Colon (tissue), 2 donors: ENCODE measurements around the gene HOXA11.

Experiments
- FAIRE-seq: peaks from 2 replicates; lab custom pipeline; 2012; peaks lifted over from hg19 to GRCh38; lab: Jason Lieb, UNC
- donor health status: control.
- donor health status: control.

Gene HOXA11

GRCh38 chr7:27157702-27158431 is 27.2 kb downstream of the HOXA11 start:
- no peak for FAIRE-seq

GRCh38 chr7:27156916-27157701 is 27.9 kb downstream of the HOXA11 start:
- FAIRE-seq, result no peak

- no peak for FAIRE-seq
These were observed 28.5 kb downstream of the HOXA11 start, which contains the start of gene HOXA7 for GRCh38 chr7:27156508-27156898. HOXA7 (minus strand) TSS chr7:27156675; CDS start chr7:27156545, 130 bp downstream.

- no peak for FAIRE-seq
These were observed 29.1 kb downstream of the HOXA11 start for GRCh38 chr7:27155816-27156507.

- no peak for FAIRE-seq
These were observed 29.9 kb downstream of the HOXA11 start for GRCh38 chr7:27154901-27155815.

GRCh38 chr7:27154369-27154768 is 30.7 kb downstream of the HOXA11 start:
- FAIRE-seq, result no peak

GRCh38 chr7:27153526-27153925 is 31.5 kb downstream of the HOXA11 start:
- FAIRE-seq, result no peak

- FAIRE-seq, result no peak
These were observed 32.1 kb downstream of the HOXA11 start for GRCh38 chr7:27152816-27153442.

- FAIRE-seq, result no peak
These were observed 32.9 kb downstream of the HOXA11 start, which contains the start of gene HOXA3 for GRCh38 chr7:27151931-27152815. HOXA3 (minus strand) TSS chr7:27152583; CDS start chr7:27110640, 41,943 bp downstream.

- FAIRE-seq, result no peak
These were observed 33.6 kb downstream of the HOXA11 start for GRCh38 chr7:27151341-27151930.

- no peak for FAIRE-seq
These were observed 34.3 kb downstream of the HOXA11 start for GRCh38 chr7:27150568-27151340.

- FAIRE-seq, result no peak
These were observed 35.0 kb downstream of the HOXA11 start for GRCh38 chr7:27149842-27150567.

GRCh38 chr7:27148756-27149641 is 36.0 kb downstream of the HOXA11 start:
- no peak for FAIRE-seq

- no peak for FAIRE-seq
These were observed 36.8 kb downstream of the HOXA11 start for GRCh38 chr7:27148031-27148755.

GRCh38 chr7:27147199-27148030 is 37.6 kb downstream of the HOXA11 start, which contains the start of gene HOXA6:
HOXA6 (minus strand) TSS chr7:27147774; CDS start chr7:27147749, 25 bp downstream.
- no peak for FAIRE-seq
